H1 (cell line): ENCODE measurements around the gene KLHL14. TPM values are rescaled to one million over a fixed set of nuclear protein-coding genes. Genes with fewer than 3 reads are reported as not detected.

Source experiments
- CTCF ChIA-PET: fragments of 300-600 bp; sonication (Branson Sonifier 250); formaldehyde crosslinking; loops from one replicate; lab custom pipeline; 2021; ENCODE audit not compliant: partially characterized antibody; lab: Charles Lee
- POLR2A ChIA-PET: fragments of 300-600 bp; sonication (Branson Sonifier 250); formaldehyde crosslinking; loops from one replicate; lab custom pipeline; 2021; ENCODE audit warnings: inconsistent platforms; ENCODE audit not compliant: partially characterized antibody; lab: Charles Lee
- DNase-seq, 2 experiments: peaks; one replicate each; pipeline versions ENCODE4 v3.0.0 to v3.0.0-alpha.2; 2010 to 2022; ENCODE audit warnings: low spot score in 2 of 2, low read depth in 1 of 2, mixed read lengths in 1 of 2
- FAIRE-seq: peaks from 2 replicates; lab custom pipeline; 2011; peaks lifted over from hg19 to GRCh38; lab: Jason Lieb, UNC
- H2AFZ ChIP-seq: 2 replicates; pipeline ENCODE4 v1.8.1; 2012; ENCODE audit warnings: low read length, inconsistent platforms
- H2AK5ac ChIP-seq: 2 replicates; pipeline ENCODE4 v1.6.1; 2013; ENCODE audit warnings: low read depth, low read length
- H2BK120ac ChIP-seq: replicated peaks from 2 replicates; pipeline ENCODE3; 2013; ENCODE audit warnings: low read depth, low read length, inconsistent platforms
- H2BK12ac ChIP-seq: 2 replicates; pipeline ENCODE4 v1.6.1; 2013; ENCODE audit warnings: low read depth, low read length
- H2BK15ac ChIP-seq: 2 replicates; pipeline ENCODE4 v1.6.1; 2013; ENCODE audit warnings: low read length
- H2BK20ac ChIP-seq: 2 replicates; pipeline ENCODE4 v1.6.1; 2013; ENCODE audit warnings: low read length
- H2BK5ac ChIP-seq: 2 replicates; pipeline ENCODE4 v1.6.1; 2013; ENCODE audit warnings: low read depth, low read length
- H3K14ac ChIP-seq: 2 replicates; pipeline ENCODE4 v1.6.1; 2013; ENCODE audit warnings: inconsistent platforms; ENCODE audit not compliant: insufficient read length
- H3K18ac ChIP-seq: 2 replicates; pipeline ENCODE4 v1.6.1; 2013; ENCODE audit warnings: low read length; ENCODE audit errors: extremely low read depth
- H3K23ac ChIP-seq: 2 replicates; pipeline ENCODE4 v1.6.1; 2013; ENCODE audit warnings: inconsistent platforms; ENCODE audit not compliant: insufficient read length
- H3K23me2 ChIP-seq: 2 replicates; pipeline ENCODE4 v1.6.1; 2013; ENCODE audit warnings: low read depth, low read length
- H3K27ac ChIP-seq: 2 replicates; pipeline ENCODE4 v1.6.1; 2011; ENCODE audit warnings: low read depth, low read length, inconsistent platforms
- H3K27me3 ChIP-seq, 4 experiments: replicated peaks in 1 of 4; 1 replicate in 1 of 4; 2 replicates in 3 of 4; pipeline versions ENCODE4 v1.6.1 to v1.8.1; 2011 to 2013; ENCODE audit warnings: low read length in 3 of 4, mild to moderate bottlenecking in 3 of 4, inconsistent platforms in 2 of 4, mixed read lengths in 2 of 4, moderate library complexity in 1 of 4; ENCODE audit not compliant: control insufficient read depth in 3 of 4, insufficient read depth in 3 of 4; ENCODE audit errors: extremely low read depth in 1 of 4
- H3K36me3 ChIP-seq, 4 experiments: 2 replicates each; pipeline versions ENCODE4 v1.6.1 to v1.8.1; 2011 to 2013; ENCODE audit warnings: mild to moderate bottlenecking in 4 of 4, low read length in 3 of 4, moderate library complexity in 2 of 4, control low read depth in 1 of 4, inconsistent platforms in 1 of 4; ENCODE audit not compliant: insufficient read depth in 4 of 4, control insufficient read depth in 2 of 4
- H3K4ac ChIP-seq: replicated peaks from 2 replicates; pipeline ENCODE3; 2013; ENCODE audit warnings: low read length, low read depth, mixed read lengths, inconsistent platforms; ENCODE audit not compliant: insufficient read length
- H3K4me1 ChIP-seq, 4 experiments: replicated peaks in 1 of 4; 1 replicate in 1 of 4; 2 replicates in 3 of 4; pipeline versions ENCODE4 v1.6.1 to v1.8.1; 2011 to 2013; ENCODE audit warnings: low read length in 3 of 4, inconsistent platforms in 2 of 4, mixed read lengths in 1 of 4; ENCODE audit not compliant: insufficient read depth in 4 of 4, control insufficient read depth in 3 of 4
- H3K4me2 ChIP-seq, 2 experiments: 2 replicates each; pipeline versions ENCODE4 v1.6.1 to v1.8.1; 2011 to 2013; ENCODE audit warnings: low read depth in 2 of 2, low read length in 2 of 2, control low read depth in 1 of 2, inconsistent platforms in 1 of 2, mild to moderate bottlenecking in 1 of 2; ENCODE audit not compliant: insufficient read depth in 1 of 2
- H3K4me3 ChIP-seq, 4 experiments: fragments of 200-600, 300-600 bp in 1 of 4; sonication (generic), shearing (Covaris generic), sonication (Bioruptor Twin) in 1 of 4; 2 replicates each; pipeline versions ENCODE4 v1.5.1 to v1.8.1; 2011 to 2016; ENCODE audit warnings: low read length in 4 of 4, low read depth in 3 of 4, control low read depth in 2 of 4, inconsistent platforms in 2 of 4, mild to moderate bottlenecking in 2 of 4, mixed read lengths in 1 of 4, moderate library complexity in 1 of 4; ENCODE audit not compliant: insufficient read depth in 2 of 4; ENCODE audit errors: extremely low read depth in 1 of 4
- H3K56ac ChIP-seq: replicated peaks from 2 replicates; pipeline ENCODE3; 2013; ENCODE audit warnings: low read depth, mild to moderate bottlenecking, mixed read lengths, low read length, inconsistent platforms; ENCODE audit not compliant: insufficient read length
- H3K79me1 ChIP-seq: 2 replicates; pipeline ENCODE4 v1.6.1; 2013; ENCODE audit warnings: low read depth, low read length, control low read depth
- H3K79me2 ChIP-seq, 2 experiments: 2 replicates each; pipeline versions ENCODE4 v1.6.1 to v1.8.1; 2012 to 2013; ENCODE audit warnings: low read length in 2 of 2, mild to moderate bottlenecking in 2 of 2, inconsistent platforms in 1 of 2; ENCODE audit not compliant: insufficient read depth in 2 of 2, control insufficient read depth in 1 of 2
- H3K9ac ChIP-seq, 4 experiments: replicated peaks in 1 of 4; 1 replicate in 1 of 4; 2 replicates in 3 of 4; pipeline versions ENCODE4 v1.6.1 to v1.8.1; 2011 to 2013; ENCODE audit warnings: low read depth in 3 of 4, low read length in 3 of 4, control low read depth in 2 of 4, mild to moderate bottlenecking in 2 of 4, moderate library complexity in 2 of 4, inconsistent platforms in 1 of 4; ENCODE audit errors: extremely low read depth in 1 of 4
- H3K9me3 ChIP-seq, 2 experiments: 2 replicates each; pipeline versions ENCODE4 v1.6.1 to v1.8.1; 2012 to 2013; ENCODE audit warnings: mild to moderate bottlenecking in 2 of 2, moderate library complexity in 2 of 2, control low read depth in 1 of 2, inconsistent platforms in 1 of 2, low read depth in 1 of 2, low read length in 1 of 2, mixed read lengths in 1 of 2; ENCODE audit not compliant: insufficient read depth in 2 of 2
- H4K20me1 ChIP-seq, 2 experiments: replicated peaks in 1 of 2; 2 replicates each; pipeline versions ENCODE3 to v1.8.1; 2011 to 2013; ENCODE audit warnings: inconsistent platforms in 2 of 2, low read length in 2 of 2, mild to moderate bottlenecking in 1 of 2; ENCODE audit not compliant: insufficient read depth in 2 of 2, control insufficient read depth in 1 of 2
- H4K5ac ChIP-seq: 2 replicates; pipeline ENCODE4 v1.6.1; 2013; ENCODE audit warnings: low read length, low read depth, mixed read lengths, inconsistent platforms; ENCODE audit not compliant: insufficient read length
- H4K8ac ChIP-seq: 2 replicates; pipeline ENCODE4 v1.8.0; 2013; ENCODE audit warnings: mild to moderate bottlenecking, moderate library complexity, low read length, inconsistent platforms; ENCODE audit not compliant: insufficient read depth; ENCODE audit errors: extremely low read depth
- H4K91ac ChIP-seq: replicated peaks from 2 replicates; pipeline ENCODE3; 2013; ENCODE audit warnings: low read length, mixed read lengths, inconsistent platforms; ENCODE audit not compliant: insufficient read length
- KDM5A ChIP-seq: fragments of 200-600 bp; IDR thresholded peaks from 2 replicates; pipeline ENCODE4 v1.7.1; 2012; ENCODE audit warnings: mild to moderate bottlenecking, low read length, inconsistent platforms, mixed read lengths
- NRF1 ChIP-seq: IDR thresholded peaks from 2 replicates; pipeline ENCODE4 v1.6.1; 2011; ENCODE audit warnings: mild to moderate bottlenecking, low read depth, low read length, improper control_type of control experiment
- POU5F1 ChIP-seq: IDR thresholded peaks from 2 replicates; pipeline ENCODE4 v1.6.1; 2011; ENCODE audit warnings: low read depth, mild to moderate bottlenecking, low read length, moderate library complexity
- RAD21 ChIP-seq, 2 experiments: IDR thresholded peaks in 1 of 2; conservative IDR thresholded peaks in 1 of 2; 2 replicates each; pipeline ENCODE4 v1.6.1; 2011; ENCODE audit warnings: low read depth in 2 of 2, low read length in 2 of 2, improper control_type of control experiment in 1 of 2, inconsistent platforms in 1 of 2, mild to moderate bottlenecking in 1 of 2, moderate library complexity in 1 of 2
- RBBP5 ChIP-seq: IDR thresholded peaks from 2 replicates; pipeline ENCODE4 v1.7.1; 2012; ENCODE audit warnings: low read depth, mild to moderate bottlenecking, inconsistent platforms, low read length, moderate library complexity, borderline replicate concordance
- SIX5 ChIP-seq: IDR thresholded peaks from 2 replicates; pipeline ENCODE4 v1.6.1; 2011; ENCODE audit warnings: mild to moderate bottlenecking, low read depth, low read length
- TCF12 ChIP-seq: IDR thresholded peaks from 2 replicates; pipeline ENCODE4 v1.6.1; 2011; ENCODE audit warnings: low read depth, mild to moderate bottlenecking, low read length
- WGBS, 2 experiments: shearing (Covaris generic) in 1 of 2; methylation state at CpG; one replicate each; pipeline versions ENCODE4 v1.1.6 to v1.1.7; 2013 to 2015; ENCODE audit warnings: low lambda C conversion rate in 2 of 2, mixed read lengths in 2 of 2, inconsistent platforms in 1 of 2, low coverage in 1 of 2, missing lambda C conversion rate in 1 of 2; ENCODE audit not compliant: insufficient replicate concordance in 2 of 2, insufficient coverage in 1 of 2, insufficient read length in 1 of 2; ENCODE audit errors: extremely low coverage in 1 of 2, missing lambda C conversion rate in 1 of 2; 5-methylcytosine and 5-hydroxymethylcytosine counted together
- polyA plus RNA-seq, 7 experiments: library from polyadenylated mRNA; depleted of rRNA in 3 of 7; stranded (reverse) in 5 of 7; unstranded in 2 of 7; fragments of >200 nt in 5 of 7; fragments of 200-250 nt in 2 of 7; gene quantifications; 1 replicate in 5 of 7; 2 replicates in 1 of 7; 4 replicates in 1 of 7; pipeline versions ENCODE4 v1.2.1 to v1.2.3, GENCODE V29; 2011 to 2013; ENCODE audit warnings: missing spikeins in 2 of 7, mixed read lengths in 2 of 7
- total RNA-seq: library from RNA; stranded (reverse); fragmentation: NEBNext Ultra II Directional; extraction: Animal tissue kit (Norgen Biotek cat#: 25700); gene quantifications from 2 replicates; pipeline ENCODE4 v1.2.1, GENCODE V29; 2021
- TF ChIP-seq, protein P1 (sequence below): IDR thresholded peaks from 2 replicates; pipeline ENCODE4 v1.6.1; 2011; ENCODE audit warnings: low read depth, mild to moderate bottlenecking, low read length; ENCODE audit not compliant: insufficient read depth

Gene KLHL14
- total and polyA plus RNA-seq, 2 of the 8 experiments (the other 6 are each of a cell fraction or from before 2014, with no cell fraction given), result 1.1 to 1.2 TPM

DNA sequence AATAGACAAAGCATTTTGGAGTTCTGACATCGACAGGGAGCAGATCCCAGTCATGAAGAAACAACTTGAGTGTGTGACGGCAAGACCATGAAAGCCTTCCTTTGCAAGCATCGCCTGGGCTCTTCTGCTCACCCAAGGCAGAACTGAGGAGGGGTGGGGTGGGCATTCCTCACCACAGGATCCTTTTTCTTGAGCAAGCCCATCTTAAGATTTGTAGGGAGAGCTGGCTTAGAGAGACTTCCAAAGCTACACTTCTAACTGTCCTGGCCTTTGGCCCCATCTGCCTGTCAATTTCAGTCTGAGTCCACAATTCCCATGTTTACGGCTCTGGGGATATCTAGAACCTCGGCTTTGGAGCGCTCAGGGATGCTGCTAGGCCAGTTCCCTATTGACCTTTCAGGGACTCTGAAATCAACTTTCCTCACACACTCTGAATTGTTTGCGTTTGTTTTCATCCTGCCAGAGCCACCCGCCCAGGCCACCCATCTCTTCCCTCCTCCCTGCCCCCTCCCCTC lies 3.7 kb downstream of the KLHL14 start:
- Histone ChIP-seq H2BK15ac (peak overlapping the region; percentile 97), H3K23ac (no peak overlapping the region), H3K36me3 (no peaks in the 10 kb centered on the region), H3K4me2 (peak overlapping the region; percentile 84 to 100), H3K14ac (no peak overlapping the region), H4K5ac (no peak overlapping the region), H2AK5ac (no peak overlapping the region), H4K91ac (no peak overlapping the region), H3K27me3 (peaks cover 10 to 45% (median 38%) of the 10 kb centered on the region in 4 experiments), H3K9me3 (no peaks in the 10 kb centered on the region), H3K27ac (no peak overlapping the region), H2AFZ (peak overlapping the region; percentile 14; the same call in 1 of the 2 replicates), H3K4ac (no peak overlapping the region), H3K79me2 (no peaks in the 10 kb centered on the region), H3K18ac (peak overlapping the region; percentile 88; the same call in 1 of the 2 replicates), H3K23me2 (peaks cover 20% of the 10 kb centered on the region), H3K4me3 (peak overlapping the region; percentile 44 to 90 (median 48)), H2BK12ac (0 out of 2 replicates have a peak overlapping the region, but pooled peaks have one; percentile 12), H3K4me1 (peaks cover 7 to 22% (median 15%) of the 10 kb centered on the region in 4 experiments)
- 31% methylated on average over 7 of the region's 8 CpGs; no CpG with 5 or more reads in 1 of the 2 experiments for WGBS, 2 experiments
- DNase-seq (no peak), FAIRE-seq (no peak)
- POLR2A ChIA-PET, result interaction anchor here (1.6 kb wide), 1 partner anchor 9 kb away, joined by 5 read pairs; no protein-coding TSS in a partner anchor
- CTCF ChIA-PET, result interaction anchor here (0.6 to 3.8 kb wide), 9 partner anchors 11 to 463 kb away, joined by 3 to 15 read pairs (median 3); no protein-coding TSS in a partner anchor
- TF ChIP-seq, protein P1, sequence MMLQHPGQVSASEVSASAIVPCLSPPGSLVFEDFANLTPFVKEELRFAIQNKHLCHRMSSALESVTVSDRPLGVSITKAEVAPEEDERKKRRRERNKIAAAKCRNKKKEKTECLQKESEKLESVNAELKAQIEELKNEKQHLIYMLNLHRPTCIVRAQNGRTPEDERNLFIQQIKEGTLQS, result no peak
- TF ChIP-seq KDM5A, result no peak
- TF ChIP-seq POU5F1, result no peak
- no peak for TF ChIP-seq TCF12
- TF ChIP-seq SIX5, result no peak
- TF ChIP-seq RBBP5, result no peak
- peak in 1 of 2 experiments; percentile 10; a peak in 1 of 4 replicates for TF ChIP-seq RAD21 (IDR thresholded peaks at IDR 0.05 in 1 of 2, conservative IDR thresholded peaks at IDR 0.05 in 1 of 2; ENCODE audit: low read depth in 2 of 2, low read length in 2 of 2)
- no peak for TF ChIP-seq NRF1
- TF ChIP-seq, all 59 proteins: peak for 1
- H2BK20ac ChIP-seq, result no peak overlapping the region
- H3K79me1 ChIP-seq, result no peaks in the 10 kb centered on the region
- H2BK5ac ChIP-seq, result no peak overlapping the region
- no peak overlapping the region; a peak in 1 of 7 replicates for H3K9ac ChIP-seq
- H4K20me1 ChIP-seq, result peaks cover 0 to 2% of the 10 kb centered on the region in 2 experiments
- H3K56ac ChIP-seq, result no peak overlapping the region
- H2BK120ac ChIP-seq, result no peak overlapping the region
- H4K8ac ChIP-seq, result no peak overlapping the region
